CD4-positive, alpha-beta T cell treated with Interleukin-15 for 4 hours (primary cell): ENCODE data around the gene BCKDK.
"Not testable (repeated sequence)": the region's sequence is repeated elsewhere in the genome, so short reads cannot be mapped to it uniquely, and the experiment has no call there.

ENCODE experiments used
- DNase-seq: peaks from one replicate; pipeline ENCODE4 v3.0.0-alpha.2; 2020; ENCODE audit warnings: low spot score

BCKDK gene

DNA sequence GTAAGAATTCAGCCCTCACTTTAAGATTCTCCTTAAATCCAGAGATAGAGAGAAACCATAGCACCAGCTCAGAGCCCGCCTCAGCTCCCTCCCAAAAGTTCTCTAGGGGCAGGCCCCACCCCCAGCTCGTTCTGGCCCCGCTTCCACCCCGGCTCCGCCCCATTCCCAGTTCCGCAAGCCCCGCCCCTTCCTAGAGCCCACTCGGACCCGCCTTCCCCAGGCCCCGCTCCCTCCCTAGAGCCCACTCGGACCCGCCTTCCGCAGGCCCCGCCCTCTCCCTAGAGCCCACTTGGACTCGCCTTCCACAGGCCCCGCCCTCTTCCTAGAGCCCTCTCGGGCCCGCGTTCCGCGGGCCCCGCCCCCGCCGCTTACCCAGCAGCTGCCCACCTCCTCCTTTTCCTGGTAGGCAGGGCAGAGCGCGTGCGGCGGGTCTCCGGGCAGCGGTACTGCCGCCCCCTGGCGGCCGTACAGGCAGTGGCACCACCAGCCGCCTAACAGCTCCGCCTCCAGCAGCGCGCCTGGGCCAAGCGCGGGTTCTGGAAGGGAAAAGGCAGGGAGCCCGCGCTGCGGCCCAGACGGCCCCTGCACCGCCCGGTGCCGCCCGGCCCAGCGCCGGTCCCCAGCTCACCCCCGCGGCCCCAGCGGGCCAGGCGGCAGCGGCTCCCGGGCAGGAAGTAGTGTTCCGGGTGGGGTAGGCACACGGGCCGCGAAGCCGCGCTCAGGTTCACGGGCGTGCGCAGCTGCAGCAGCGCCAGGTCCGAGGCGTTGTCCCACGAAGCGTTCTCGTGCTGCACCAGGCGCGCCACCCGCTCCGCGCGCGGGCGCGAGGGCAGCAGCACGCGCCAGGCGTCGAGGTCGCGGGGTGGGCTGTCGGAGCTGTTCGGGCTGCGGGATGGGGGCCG is 34.2 kb downstream of the BCKDK start:
- peak; percentile 99 for DNase-seq

DNA sequence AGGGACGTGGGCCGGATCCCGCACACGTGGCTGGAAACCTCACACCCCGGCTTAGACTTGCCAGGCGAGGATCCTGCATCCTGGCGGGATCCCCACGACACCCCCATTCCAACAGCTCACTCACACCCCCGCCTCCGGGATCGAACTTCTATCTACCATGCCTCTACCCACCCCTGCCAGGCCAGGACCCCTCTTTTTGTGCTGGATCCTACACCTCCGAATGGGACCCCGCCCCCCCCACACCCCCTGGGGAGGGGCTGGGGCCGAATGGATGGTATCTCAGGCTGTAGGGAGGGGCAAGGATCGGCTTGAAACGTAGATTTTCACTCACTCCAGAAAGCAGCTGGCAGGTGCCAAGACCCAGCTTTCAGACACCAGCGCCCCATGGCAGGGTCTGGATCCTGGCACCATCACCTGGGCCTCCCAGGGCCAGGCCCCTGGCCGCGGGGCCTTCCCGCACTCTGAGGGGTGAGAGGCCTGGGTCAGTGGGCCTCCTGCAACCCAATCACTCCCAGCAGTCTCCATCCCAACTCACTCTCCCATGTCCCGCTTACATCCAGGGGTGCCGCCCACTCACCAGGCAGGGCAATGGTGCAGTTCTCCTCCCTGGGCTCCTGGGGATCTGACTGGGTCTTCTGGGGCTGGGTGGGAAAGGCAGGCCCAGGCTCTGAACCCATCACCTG is 35.0 kb downstream of the BCKDK start:
- DNase-seq, result no peak

DNA sequence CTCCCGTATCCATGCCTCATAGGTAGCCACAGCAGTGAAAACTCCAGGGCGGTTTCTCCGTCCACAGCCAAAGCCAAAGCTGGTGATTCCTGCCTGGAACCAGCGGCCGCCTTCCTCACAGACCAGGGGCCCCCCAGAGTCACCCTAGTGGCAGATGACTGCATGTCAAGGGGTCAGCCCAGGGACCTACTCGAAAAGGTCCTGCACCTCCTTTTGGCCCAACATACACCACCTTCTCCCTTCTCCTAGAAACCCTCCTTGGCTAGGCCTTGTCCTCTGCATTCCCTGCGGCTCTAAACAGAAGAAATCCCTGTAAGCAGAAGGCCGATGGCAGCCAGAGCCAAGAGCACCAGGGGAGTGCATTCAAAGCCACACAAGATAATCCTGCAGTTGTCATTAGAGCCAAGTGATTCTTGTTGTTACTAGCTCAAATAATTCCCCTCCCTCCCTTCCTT is 35.5 kb downstream of the BCKDK start:
- DNase-seq, result no peak

DNA sequence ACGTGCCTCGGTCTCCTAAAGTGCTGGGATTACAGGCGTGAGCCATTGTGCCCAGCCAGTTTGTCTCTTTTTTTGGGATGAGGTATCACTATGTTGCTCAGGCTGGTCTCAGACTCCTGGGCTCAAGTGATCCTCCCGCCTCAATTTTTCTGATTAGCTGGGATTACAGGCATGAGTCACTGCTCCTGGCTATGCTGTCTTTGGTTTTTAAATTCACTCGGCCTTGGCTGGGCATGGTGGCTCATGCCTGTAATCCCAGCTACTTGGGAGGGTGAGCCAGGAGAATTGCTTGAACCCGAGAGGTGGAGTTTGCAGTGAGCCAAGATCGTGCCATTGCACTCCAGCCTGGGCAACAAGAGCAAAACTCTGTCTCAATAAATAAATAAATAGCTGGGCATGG is 36.2 kb downstream of the BCKDK start:
- DNase-seq, result not testable (repeated sequence)

DNA sequence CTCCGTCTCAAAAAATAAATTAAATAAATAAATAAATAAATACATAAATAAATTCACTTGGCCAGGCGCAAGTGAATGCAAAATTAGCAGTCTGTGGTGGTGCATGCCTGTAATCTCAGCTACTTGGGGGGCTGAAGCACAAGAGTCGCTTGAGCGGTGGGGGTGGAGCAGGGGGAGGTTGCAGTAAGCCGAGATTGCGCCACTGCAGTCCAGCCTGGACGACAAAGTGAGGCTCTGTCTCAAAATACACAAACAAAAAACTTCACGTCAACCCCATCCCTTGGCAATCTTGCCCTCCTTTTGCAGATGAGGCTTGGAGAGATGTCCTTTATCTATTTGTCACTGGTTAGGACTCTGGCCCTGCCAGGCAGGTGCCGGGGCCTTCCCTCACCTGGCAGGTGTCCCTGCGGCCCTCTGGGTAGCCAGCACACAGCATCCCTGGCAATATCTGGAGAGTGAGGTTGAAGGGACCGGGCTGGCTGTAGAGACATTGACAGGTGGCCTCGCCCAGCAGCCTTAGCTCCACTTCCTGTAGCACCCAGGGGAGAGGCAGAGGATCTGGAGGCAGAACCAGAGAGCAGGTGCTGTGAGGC is 37.3 kb downstream of the BCKDK start:
- DNase-seq, result no peak

DNA sequence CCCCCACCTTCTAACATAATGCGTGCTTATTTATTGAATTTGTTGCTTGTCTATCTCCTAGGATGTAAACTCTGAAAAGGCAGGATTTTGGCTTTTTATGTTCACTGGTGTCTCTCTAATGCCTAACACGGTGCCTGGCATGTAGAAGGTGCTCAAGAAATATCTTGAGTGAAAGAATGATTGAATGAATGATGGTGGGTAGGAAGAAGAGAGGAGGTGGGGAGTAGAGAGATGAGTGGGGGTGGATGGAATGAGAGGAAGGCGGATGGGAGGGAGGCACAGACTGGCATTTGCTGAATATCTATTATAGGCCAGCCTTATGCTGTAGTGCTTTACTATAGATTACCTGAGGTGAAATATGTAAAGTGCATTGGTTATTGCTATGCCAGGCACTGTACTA is 39.4 kb downstream of the BCKDK start:
- DNase-seq, result no peak

DNA sequence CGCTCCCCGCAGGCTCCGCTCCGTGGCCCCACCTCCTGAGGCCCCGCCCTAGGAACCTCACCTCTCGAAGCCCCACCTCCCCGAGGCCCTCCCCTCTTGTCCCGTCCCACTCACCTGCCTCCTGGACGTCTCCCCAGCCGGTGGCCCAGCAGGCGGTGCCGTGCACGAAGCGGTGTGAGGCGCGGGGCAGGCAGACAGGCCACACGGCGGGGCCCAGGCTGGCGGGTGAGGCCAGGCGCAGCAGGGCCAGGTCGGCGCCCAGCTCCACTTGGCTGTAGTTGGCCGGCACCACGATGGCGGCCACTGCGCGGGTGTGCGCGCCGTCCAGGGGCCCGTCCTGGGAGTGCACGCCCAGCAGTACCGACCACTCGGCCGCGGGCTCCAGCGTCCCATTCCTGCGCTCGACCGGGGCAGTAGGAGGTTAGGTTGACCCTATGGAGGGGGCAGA is 40.1 kb downstream of the BCKDK start:
- DNase-seq, result no peak

DNA sequence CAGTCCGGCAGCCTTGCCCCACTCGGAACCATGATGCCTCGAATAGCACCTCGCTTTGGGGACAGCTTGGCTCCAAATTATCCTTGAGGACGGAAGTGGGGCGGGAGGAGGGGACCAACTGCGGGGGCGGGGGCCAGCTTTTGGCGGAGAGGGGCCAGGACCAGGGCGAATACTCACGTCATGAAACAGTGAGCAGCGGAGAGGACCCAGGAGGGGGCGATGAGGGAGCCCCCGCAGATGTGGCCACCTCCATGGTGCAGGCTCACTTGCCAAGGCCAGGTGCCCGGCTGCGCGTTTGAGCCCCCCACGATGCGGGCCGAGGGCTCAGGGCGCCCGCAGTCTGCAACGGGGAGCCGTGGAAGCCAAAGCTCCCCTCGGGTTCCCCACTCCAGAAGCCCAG is 40.7 kb downstream of the BCKDK start:
- DNase-seq, result no peak

DNA sequence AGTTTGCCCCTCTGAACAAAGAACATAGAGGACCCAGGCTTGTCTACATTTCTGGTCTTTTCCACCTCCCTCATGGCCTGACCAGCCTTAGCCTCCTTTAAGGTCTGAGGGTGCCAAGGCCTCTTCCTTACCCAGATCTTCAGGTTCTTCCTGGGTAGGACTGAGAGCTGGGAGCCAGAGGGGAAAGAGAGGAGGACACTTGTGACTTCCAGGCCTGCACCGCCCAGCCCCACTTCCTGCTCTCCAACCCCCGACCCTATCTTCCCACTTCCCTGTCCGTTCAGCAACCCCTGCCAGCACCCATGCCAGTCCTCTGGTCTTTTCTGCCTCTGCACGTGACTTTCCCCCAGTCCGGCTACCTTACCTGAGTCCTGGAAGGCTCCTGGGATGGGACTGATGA is 41.1 kb downstream of the BCKDK start:
- no peak for DNase-seq

DNA sequence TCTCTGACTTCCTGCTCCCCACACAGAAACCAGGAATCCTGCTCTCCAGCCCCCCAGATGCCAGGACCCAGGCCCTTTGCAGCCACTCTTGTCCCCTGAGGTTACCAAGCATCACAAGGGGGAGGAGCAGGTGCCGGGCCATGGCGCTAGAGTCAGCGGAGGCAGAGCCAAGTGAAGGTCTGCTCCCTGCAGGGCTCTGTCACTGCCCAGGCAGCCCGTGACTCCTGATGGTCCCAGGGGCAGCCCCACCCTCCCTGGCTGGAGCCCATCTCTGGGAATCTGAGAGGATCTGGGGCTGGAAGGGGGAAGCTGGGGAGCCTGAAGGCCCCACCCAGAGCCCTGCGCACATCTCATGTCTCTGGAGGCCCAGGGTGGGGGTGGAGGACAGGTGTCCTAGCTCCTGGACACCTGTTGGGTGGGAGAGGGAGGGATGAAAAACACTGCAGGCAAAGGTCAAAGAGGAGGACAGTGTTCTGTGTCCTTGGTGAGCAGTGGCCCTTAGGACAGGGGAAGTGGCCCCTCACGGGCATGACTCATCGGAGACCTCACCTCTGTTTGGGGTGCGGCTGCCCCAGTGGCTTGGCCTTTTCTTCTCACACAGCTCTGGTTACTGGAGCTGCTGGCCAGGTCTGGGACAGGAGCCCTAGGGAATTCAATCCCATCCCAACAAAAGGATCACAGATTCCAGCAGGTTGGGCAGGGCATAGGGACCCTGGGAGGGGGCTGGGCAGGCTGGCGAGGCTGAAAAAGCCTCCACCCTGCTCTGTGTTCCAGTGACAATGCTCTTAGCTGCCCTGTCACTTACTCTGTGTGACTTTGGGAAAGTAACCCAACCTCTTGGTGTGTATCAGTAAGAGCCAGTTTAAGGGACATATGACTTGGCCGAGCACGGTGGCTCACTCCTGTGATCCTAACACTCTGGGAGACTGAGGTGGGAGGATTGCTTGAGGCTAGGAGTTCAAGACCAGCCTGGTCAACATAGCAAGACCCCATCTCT is 42.0 kb downstream of the BCKDK start, which contains the start of gene PRSS36:
Gene PRSS36, minus strand, starts transcription at position 173 of the 997 bp plus-strand sequence. Its CDS starts 31 bp downstream, at position 142.
- no peak for DNase-seq

DNA sequence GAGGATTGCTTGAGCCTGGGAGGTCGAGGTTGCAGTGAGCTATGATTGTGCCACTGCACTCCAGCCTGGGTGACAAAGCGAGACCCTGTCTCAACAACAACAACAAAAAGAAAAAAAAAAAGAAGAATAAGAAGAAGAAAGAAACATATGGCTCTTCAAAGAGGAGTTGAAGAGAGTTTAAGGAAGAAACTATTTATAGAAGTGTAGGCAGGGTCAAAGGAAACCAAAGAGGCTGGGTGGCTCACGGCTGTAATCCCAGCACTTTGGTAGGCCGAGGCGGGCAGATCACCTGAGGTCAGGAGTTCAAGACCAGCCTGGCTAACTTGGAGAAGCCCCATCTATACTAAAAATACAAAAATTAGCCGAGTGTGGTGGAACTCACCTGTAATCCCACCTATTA is 42.8 kb downstream of the BCKDK start:
- DNase-seq, result not testable (repeated sequence)

DNA sequence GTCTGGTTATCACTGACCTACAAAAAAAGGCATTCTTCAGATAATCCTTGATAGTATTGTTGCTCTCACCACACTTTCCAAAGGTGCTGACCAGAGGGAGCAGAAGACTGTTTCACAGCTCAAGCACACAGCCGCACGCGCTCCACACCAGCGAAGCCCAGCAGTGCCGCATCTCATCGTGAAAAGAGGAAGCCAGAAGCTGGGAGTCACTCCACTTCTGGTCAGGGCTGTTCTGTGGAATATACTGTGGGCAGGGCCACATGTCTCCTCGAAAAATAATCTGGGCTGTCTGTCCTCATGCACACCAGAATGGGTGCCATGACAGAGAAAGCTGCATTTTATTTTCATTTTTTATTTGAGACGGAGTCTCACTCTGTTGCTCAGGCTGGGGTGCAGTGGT is 49.0 kb downstream of the BCKDK start:
- no peak for DNase-seq
